HepG2 (cell line): Measurements from ENCODE around the gene CD99L2.

Experiments used
- CBX1 ChIP-seq: IDR thresholded peaks from one replicate; pipeline ENCODE4 v1.6.1; 2016; ENCODE audit warnings: antibody characterized with exemption, low read depth
- CHD2 ChIP-seq: IDR thresholded peaks from 2 replicates; pipeline ENCODE4 v1.6.1; 2011; ENCODE audit warnings: low read depth, low read length, improper control_type of control experiment
- JUNB ChIP-seq: sonication (generic); formaldehyde crosslinking; IDR thresholded peaks from 2 replicates; pipeline ENCODE4 v1.8.0; 2022; ENCODE audit warnings: missing genetic modification reagents, mild to moderate bottlenecking, borderline replicate concordance
- ZNF160 ChIP-seq: sonication (generic); formaldehyde crosslinking; IDR thresholded peaks from 2 replicates; pipeline ENCODE4 v1.8.0; 2022; ENCODE audit warnings: mild to moderate bottlenecking, inconsistent platforms, missing genetic modification reagents
- TF ChIP-seq, protein P1 (sequence below): IDR thresholded peaks from 2 replicates; pipeline ENCODE4 v1.6.1; 2016; ENCODE audit warnings: low read depth
- TF ChIP-seq, protein P2 (sequence below): sonication (generic); formaldehyde crosslinking; IDR thresholded peaks from 2 replicates; pipeline ENCODE4 v1.4.0; 2020; ENCODE audit warnings: mild to moderate bottlenecking, low read depth, missing genetic modification reagents

DNA sequence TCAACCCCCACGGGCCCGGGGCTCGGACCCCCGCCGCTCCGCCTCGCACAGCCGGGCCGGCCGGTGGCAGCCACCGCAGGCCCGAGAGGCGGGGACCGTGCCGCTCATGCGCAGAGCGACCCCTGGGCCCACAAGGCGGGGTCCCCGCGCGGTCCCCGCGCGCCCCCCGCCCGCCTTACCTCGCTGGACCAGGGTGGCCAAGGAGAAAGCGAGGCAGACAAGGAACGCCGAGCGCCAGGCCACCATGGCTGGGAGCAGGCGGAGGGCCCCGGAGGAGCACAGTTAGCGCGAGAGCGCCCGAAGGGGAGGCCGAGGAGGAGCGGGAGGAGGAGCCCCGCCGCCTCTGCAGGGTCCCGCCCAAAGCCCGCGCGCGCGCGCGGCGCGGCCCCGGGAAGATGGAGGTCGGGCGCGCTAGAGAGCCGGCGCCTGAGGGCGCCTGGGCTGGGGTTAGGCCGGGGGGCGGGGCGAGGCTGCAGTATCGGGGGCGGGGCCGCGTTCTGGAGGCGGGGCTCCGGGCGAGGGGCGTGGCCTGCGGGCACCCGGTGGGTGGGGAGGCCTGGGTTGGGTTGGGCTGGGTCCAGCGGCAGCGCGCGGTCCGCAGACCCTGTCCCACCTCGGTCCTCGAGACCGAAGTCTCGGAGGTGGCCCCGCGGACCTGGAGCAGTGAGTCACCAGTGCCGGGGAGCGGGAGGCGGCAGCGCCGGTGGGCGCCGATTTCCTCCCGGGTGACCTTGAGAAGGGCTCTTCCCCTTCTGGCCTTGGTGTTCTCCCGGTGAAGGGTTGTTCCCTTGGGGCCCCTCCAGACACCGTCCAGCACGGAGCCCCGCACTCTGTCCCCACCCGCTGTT, at the start of gene CD99L2:
- TF ChIP-seq CHD2 (peak; percentile 79), ZNF160 (CRISPR knock-in tag) (no peak), CBX1 (no peak), JUNB (CRISPR knock-in tag) (no peak)
- TF ChIP-seq, protein P1, sequence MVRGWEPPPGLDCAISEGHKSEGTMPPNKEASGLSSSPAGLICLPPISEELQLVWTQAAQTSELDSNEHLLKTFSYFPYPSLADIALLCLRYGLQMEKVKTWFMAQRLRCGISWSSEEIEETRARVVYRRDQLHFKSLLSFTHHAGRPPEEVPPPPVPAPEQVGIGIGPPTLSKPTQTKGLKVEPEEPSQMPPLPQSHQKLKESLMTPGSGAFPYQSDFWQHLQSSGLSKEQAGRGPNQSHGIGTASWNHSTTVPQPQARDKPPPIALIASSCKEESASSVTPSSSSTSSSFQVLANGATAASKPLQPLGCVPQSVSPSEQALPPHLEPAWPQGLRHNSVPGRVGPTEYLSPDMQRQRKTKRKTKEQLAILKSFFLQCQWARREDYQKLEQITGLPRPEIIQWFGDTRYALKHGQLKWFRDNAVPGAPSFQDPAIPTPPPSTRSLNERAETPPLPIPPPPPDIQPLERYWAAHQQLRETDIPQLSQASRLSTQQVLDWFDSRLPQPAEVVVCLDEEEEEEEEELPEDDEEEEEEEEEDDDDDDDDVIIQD (CRISPR knock-in tag), result no peak
- TF ChIP-seq, protein P2, sequence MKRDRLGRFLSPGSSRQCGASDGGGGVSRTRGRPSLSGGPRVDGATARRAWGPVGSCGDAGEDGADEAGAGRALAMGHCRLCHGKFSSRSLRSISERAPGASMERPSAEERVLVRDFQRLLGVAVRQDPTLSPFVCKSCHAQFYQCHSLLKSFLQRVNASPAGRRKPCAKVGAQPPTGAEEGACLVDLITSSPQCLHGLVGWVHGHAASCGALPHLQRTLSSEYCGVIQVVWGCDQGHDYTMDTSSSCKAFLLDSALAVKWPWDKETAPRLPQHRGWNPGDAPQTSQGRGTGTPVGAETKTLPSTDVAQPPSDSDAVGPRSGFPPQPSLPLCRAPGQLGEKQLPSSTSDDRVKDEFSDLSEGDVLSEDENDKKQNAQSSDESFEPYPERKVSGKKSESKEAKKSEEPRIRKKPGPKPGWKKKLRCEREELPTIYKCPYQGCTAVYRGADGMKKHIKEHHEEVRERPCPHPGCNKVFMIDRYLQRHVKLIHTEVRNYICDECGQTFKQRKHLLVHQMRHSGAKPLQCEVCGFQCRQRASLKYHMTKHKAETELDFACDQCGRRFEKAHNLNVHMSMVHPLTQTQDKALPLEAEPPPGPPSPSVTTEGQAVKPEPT (CRISPR knock-in tag), result no peak
